Jurkat, Clone E6-1 (cell line): ENCODE data around the gene SACM1L.

Source experiments
- DNase-seq: peaks from one replicate; pipeline ENCODE4 v3.0.0-alpha.2; 2011; ENCODE audit warnings: low read depth, low spot score
- H3K4me3 ChIP-seq: 2 replicates; pipeline ENCODE4 v1.5.1; 2011; ENCODE audit warnings: mild to moderate bottlenecking, low read length, control low read depth, moderate library complexity

SACM1L gene

GRCh38 chr3:45758871-45759270 is 69.7 kb downstream of the SACM1L start:
- no peak for DNase-seq
- H3K4me3 ChIP-seq, result no peak overlapping the region

- H3K4me3 ChIP-seq, result no peak overlapping the region
- DNase-seq, result no peak
Observed at GRCh38 chr3:45759851-45760250, 70.7 kb downstream of the SACM1L start.

GRCh38 chr3:45760878-45761711 is 71.9 kb downstream of the SACM1L start:
- H3K4me3 ChIP-seq, result no peak overlapping the region
- DNase-seq, result peak; percentile 38

- H3K4me3 ChIP-seq, result no peak overlapping the region
- DNase-seq, result no peak
Observed at GRCh38 chr3:45761831-45762230, 72.6 kb downstream of the SACM1L start.

GRCh38 chr3:45762647-45763302 is 73.6 kb downstream of the SACM1L start:
- DNase-seq, result no peak
- no peak overlapping the region for H3K4me3 ChIP-seq

GRCh38 chr3:45763303-45763675 is 74.1 kb downstream of the SACM1L start:
- no peak overlapping the region for H3K4me3 ChIP-seq
- DNase-seq, result no peak

GRCh38 chr3:45765266-45765851 is 76.2 kb downstream of the SACM1L start:
- no peak overlapping the region for H3K4me3 ChIP-seq
- DNase-seq, result no peak

GRCh38 chr3:45765958-45766357 is 76.8 kb downstream of the SACM1L start:
- no peak overlapping the region for H3K4me3 ChIP-seq
- no peak for DNase-seq

GRCh38 chr3:45771166-45771775 is 82.1 kb downstream of the SACM1L start:
- DNase-seq, result no peak
- H3K4me3 ChIP-seq, result no peak overlapping the region

GRCh38 chr3:45771831-45772230 is 82.6 kb downstream of the SACM1L start:
- no peak overlapping the region for H3K4me3 ChIP-seq
- DNase-seq, result no peak

- no peak overlapping the region for H3K4me3 ChIP-seq
- peak; percentile 83 for DNase-seq
Observed at GRCh38 chr3:45772341-45773035, 83.3 kb downstream of the SACM1L start.

GRCh38 chr3:45773072-45773471 is 83.9 kb downstream of the SACM1L start:
- DNase-seq, result no peak
- no peak overlapping the region for H3K4me3 ChIP-seq

- DNase-seq, result no peak
- H3K4me3 ChIP-seq, result no peak overlapping the region
Observed at GRCh38 chr3:45773714-45774449, 84.7 kb downstream of the SACM1L start.

- no peak for DNase-seq
- H3K4me3 ChIP-seq, result no peak overlapping the region
Observed at GRCh38 chr3:45774581-45775521, 85.7 kb downstream of the SACM1L start.

- H3K4me3 ChIP-seq, result no peak overlapping the region
Observed at GRCh38 chr3:45775571-45776300, 86.5 kb downstream of the SACM1L start.

GRCh38 chr3:45776301-45776595 is 87.1 kb downstream of the SACM1L start:
- no peak overlapping the region for H3K4me3 ChIP-seq
- no peak for DNase-seq

More at GRCh38 chr3:45775571-45776300, 86.5 kb downstream of the SACM1L start:
- DNase-seq, result no peak

- DNase-seq, result no peak
- H3K4me3 ChIP-seq, result no peak overlapping the region
Observed at GRCh38 chr3:45776611-45777010, 87.4 kb downstream of the SACM1L start.
